HepG2 (cell line): ENCODE results near the gene SHROOM1. TPM values are rescaled to one million over a fixed set of nuclear protein-coding genes. Genes with fewer than 3 reads are reported as not detected.

Experiments
- GABPB1 ChIP-seq: IDR thresholded peaks from 2 replicates; pipeline ENCODE4 v1.6.1; 2016; ENCODE audit warnings: mild to moderate bottlenecking, missing genetic modification reagents, moderate library complexity, missing compliant biosample characterization
- JUNB ChIP-seq: sonication (generic); formaldehyde crosslinking; IDR thresholded peaks from 2 replicates; pipeline ENCODE4 v1.8.0; 2022; ENCODE audit warnings: missing genetic modification reagents, mild to moderate bottlenecking, borderline replicate concordance
- KAT7 ChIP-seq: IDR thresholded peaks from 2 replicates; pipeline ENCODE4 v1.6.1; 2018; ENCODE audit warnings: borderline replicate concordance, missing compliant biosample characterization
- KLF12 ChIP-seq: sonication (generic); formaldehyde crosslinking; IDR thresholded peaks from 2 replicates; pipeline ENCODE4 v1.4.0; 2020; ENCODE audit warnings: missing genetic modification reagents, borderline replicate concordance
- NFE2L1 ChIP-seq: sonication (generic); formaldehyde crosslinking; IDR thresholded peaks from 2 replicates; pipeline ENCODE4 v1.4.0; 2020; ENCODE audit warnings: missing genetic modification reagents, mild to moderate bottlenecking, borderline replicate concordance
- NFYB ChIP-seq: sonication (generic); formaldehyde crosslinking; IDR thresholded peaks from 2 replicates; pipeline ENCODE4 v1.4.0; 2020; ENCODE audit warnings: missing genetic modification reagents
- SAFB2 ChIP-seq: sonication (generic); formaldehyde crosslinking; IDR thresholded peaks from 2 replicates; pipeline ENCODE4 v1.5.1; 2020; ENCODE audit warnings: missing genetic modification reagents, low read depth, mild to moderate bottlenecking, borderline replicate concordance
- SATB2 ChIP-seq: sonication (generic); formaldehyde crosslinking; IDR thresholded peaks from 2 replicates; pipeline ENCODE4 v1.5.0; 2020; ENCODE audit warnings: missing genetic modification reagents
- SKI ChIP-seq: fragments of 450-650 bp; IDR thresholded peaks from one replicate; pipeline ENCODE4 v1.6.1; 2018; ENCODE audit warnings: mild to moderate bottlenecking; ENCODE audit not compliant: partially characterized antibody
- SOX6 ChIP-seq, 2 experiments: fragments of 450-650 bp in 1 of 2; sonication (generic) in 1 of 2; formaldehyde crosslinking in 1 of 2; IDR thresholded peaks; 2 replicates each; pipeline versions ENCODE4 v1.4.0 to v1.6.1; 2017 to 2020; ENCODE audit warnings: antibody characterized with exemption in 1 of 2, mild to moderate bottlenecking in 1 of 2, missing genetic modification reagents in 1 of 2
- TGIF2 ChIP-seq: IDR thresholded peaks from 2 replicates; pipeline ENCODE4 v1.6.1; 2016; ENCODE audit warnings: control low read depth, missing compliant biosample characterization
- ZBTB4 ChIP-seq: sonication (generic); formaldehyde crosslinking; IDR thresholded peaks from 2 replicates; pipeline ENCODE4 v1.4.0; 2020; ENCODE audit warnings: missing genetic modification reagents, mild to moderate bottlenecking, borderline replicate concordance
- ZBTB49 ChIP-seq: sonication (generic); formaldehyde crosslinking; IDR thresholded peaks from 2 replicates; pipeline ENCODE4 v1.4.0; 2020; ENCODE audit warnings: missing genetic modification reagents, borderline replicate concordance
- ZFY ChIP-seq: sonication (generic); formaldehyde crosslinking; IDR thresholded peaks from 2 replicates; pipeline ENCODE4 v1.4.0; 2020; ENCODE audit warnings: missing genetic modification reagents
- ZNF263 ChIP-seq: sonication (generic); formaldehyde crosslinking; IDR thresholded peaks from 2 replicates; pipeline ENCODE4 v1.4.0; 2020; ENCODE audit warnings: missing genetic modification reagents
- ZNF460 ChIP-seq: sonication (generic); formaldehyde crosslinking; IDR thresholded peaks from 2 replicates; pipeline ENCODE4 v1.5.1; 2020; ENCODE audit warnings: missing genetic modification reagents, mild to moderate bottlenecking, borderline replicate concordance
- ZNF598 ChIP-seq: sonication (generic); formaldehyde crosslinking; IDR thresholded peaks from 2 replicates; pipeline ENCODE4 v1.5.1; 2020; ENCODE audit warnings: mild to moderate bottlenecking, missing genetic modification reagents, borderline replicate concordance
- ZNF616 ChIP-seq: sonication (generic); formaldehyde crosslinking; IDR thresholded peaks from 2 replicates; pipeline ENCODE4 v1.5.0; 2020; ENCODE audit warnings: low read depth, mild to moderate bottlenecking, missing genetic modification reagents
- ZNF652 ChIP-seq: IDR thresholded peaks from 2 replicates; pipeline ENCODE4 v1.6.1; 2016; ENCODE audit warnings: low read depth, borderline replicate concordance
- ZNF775 ChIP-seq: sonication (generic); formaldehyde crosslinking; IDR thresholded peaks from 2 replicates; pipeline ENCODE4 v1.4.0; 2020; ENCODE audit warnings: missing genetic modification reagents, mild to moderate bottlenecking, moderate library complexity, borderline replicate concordance
- polyA plus RNA-seq, 8 experiments: library from polyadenylated mRNA; depleted of rRNA in 3 of 8; stranded (reverse) in 7 of 8; unstranded in 1 of 8; fragments of >200 nt; fragmentation: Illumina TruSeq in 4 of 8; extraction: Trizol in 4 of 8; gene quantifications; 2 replicates each; pipeline versions ENCODE4 v1.2.1 to v1.2.3, GENCODE V29; 2011 to 2016; ENCODE audit warnings: low read depth in 4 of 8, missing spikeins in 1 of 8, mixed read lengths in 1 of 8; ENCODE audit not compliant: insufficient read depth in 1 of 8
- total RNA-seq, 5 experiments: library from RNA; depleted of rRNA; stranded (reverse); fragments of >200 nt; fragmentation: Illumina TruSeq; extraction: Trizol; gene quantifications; 2 replicates each; pipeline ENCODE4 v1.2.3, GENCODE V29; 2016; ENCODE audit warnings: low read depth in 1 of 5
- TF ChIP-seq, protein P1 (sequence below): IDR thresholded peaks from 2 replicates; pipeline ENCODE4 v1.6.1; 2016; ENCODE audit warnings: missing compliant biosample characterization, missing genetic modification reagents, borderline replicate concordance
- TF ChIP-seq, protein P2 (sequence below): sonication (generic); formaldehyde crosslinking; IDR thresholded peaks from 2 replicates; pipeline ENCODE4 v1.5.0; 2020; ENCODE audit warnings: mild to moderate bottlenecking, low read depth, missing genetic modification reagents, borderline replicate concordance

The SHROOM1 gene
- total and polyA plus RNA-seq, 2 of the 13 experiments (the other 11 are each of a cell fraction or from before 2014, with no cell fraction given), result 18.2 to 25.7 TPM

DNA sequence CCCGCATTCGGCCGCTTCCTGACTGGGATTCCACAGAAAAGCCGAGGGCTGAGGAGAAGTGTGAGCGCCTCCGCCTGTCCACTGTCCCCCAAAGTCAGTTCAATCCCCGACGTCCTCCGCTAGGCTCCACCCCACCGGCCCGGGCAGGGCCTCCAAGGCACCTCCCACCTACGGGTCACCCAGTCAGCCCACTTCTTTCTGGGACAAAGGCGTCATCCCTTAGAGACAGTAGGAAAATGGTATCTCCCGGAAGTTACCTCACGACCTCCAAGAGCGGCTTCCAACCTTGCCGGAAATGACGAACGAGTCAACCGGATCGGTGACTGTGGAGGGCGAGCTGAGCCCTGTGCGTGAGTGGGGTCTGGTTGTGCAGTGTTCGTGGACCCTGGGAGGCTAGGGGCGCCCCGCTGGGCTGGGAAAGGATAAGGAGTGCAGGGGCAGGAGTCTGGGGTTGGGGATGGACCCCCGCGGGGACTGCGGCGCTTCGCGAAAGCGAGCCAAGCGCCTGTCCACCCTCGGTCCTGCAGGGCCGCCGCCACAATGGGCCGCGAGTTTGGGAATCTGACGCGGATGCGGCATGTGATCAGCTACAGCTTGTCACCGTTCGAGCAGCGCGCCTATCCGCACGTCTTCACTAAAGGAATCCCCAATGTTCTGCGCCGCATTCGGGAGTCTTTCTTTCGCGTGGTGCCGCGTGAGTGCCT lies 36.0 kb upstream of the SHROOM1 start, which contains the start of the genes GDF9 and UQCRQ (continued):
- TF ChIP-seq, protein P1, sequence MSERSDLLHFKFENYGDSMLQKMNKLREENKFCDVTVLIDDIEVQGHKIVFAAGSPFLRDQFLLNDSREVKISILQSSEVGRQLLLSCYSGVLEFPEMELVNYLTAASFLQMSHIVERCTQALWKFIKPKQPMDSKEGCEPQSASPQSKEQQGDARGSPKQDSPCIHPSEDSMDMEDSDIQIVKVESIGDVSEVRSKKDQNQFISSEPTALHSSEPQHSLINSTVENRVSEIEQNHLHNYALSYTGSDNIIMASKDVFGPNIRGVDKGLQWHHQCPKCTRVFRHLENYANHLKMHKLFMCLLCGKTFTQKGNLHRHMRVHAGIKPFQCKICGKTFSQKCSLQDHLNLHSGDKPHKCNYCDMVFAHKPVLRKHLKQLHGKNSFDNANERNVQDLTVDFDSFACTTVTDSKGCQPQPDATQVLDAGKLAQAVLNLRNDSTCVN (CRISPR knock-in tag), result no peak
- TF ChIP-seq ZBTB4 (CRISPR knock-in tag) (0 out of 2 replicates have a peak, but pooled peaks have one; percentile 50), SKI (peak; percentile 43), GABPB1 (CRISPR knock-in tag) (peak; percentile 97), ZNF460 (CRISPR knock-in tag) (no peak; the same call in 1 of the 2 replicates), KLF12 (CRISPR knock-in tag) (no peak), SAFB2 (CRISPR knock-in tag) (no peak; the same call in 1 of the 2 replicates), JUNB (CRISPR knock-in tag) (peak; percentile 42; the same call in 1 of the 2 replicates), ZNF652 (CRISPR knock-in tag) (no peak), NFE2L1 (CRISPR knock-in tag) (no peak), ZNF616 (CRISPR knock-in tag) (no peak), ZNF263 (CRISPR knock-in tag) (no peak), SATB2 (CRISPR knock-in tag) (0 out of 2 replicates have a peak, but pooled peaks have one; percentile 12), ZNF598 (CRISPR knock-in tag) (0 out of 2 replicates have a peak, but pooled peaks have one; percentile 61), ZNF775 (CRISPR knock-in tag) (no peak), NFYB (CRISPR knock-in tag) (peak; percentile 10; the same call in 1 of the 2 replicates), KAT7 (CRISPR knock-in tag) (peak; percentile 64), ZBTB49 (CRISPR knock-in tag) (no peak), TGIF2 (CRISPR knock-in tag) (peak; percentile 63; the same call in 1 of the 2 replicates), SOX6 (IDR thresholded peaks at IDR 0.05) (no peak), SOX6 (CRISPR knock-in tag; IDR thresholded peaks at IDR 0.05) (peak; percentile 88), ZFY (peak; percentile 77)
- TF ChIP-seq, protein P2, sequence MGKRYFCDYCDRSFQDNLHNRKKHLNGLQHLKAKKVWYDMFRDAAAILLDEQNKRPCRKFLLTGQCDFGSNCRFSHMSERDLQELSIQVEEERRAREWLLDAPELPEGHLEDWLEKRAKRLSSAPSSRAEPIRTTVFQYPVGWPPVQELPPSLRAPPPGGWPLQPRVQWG (CRISPR knock-in tag), result no peak
